HepG2 (cell line): Measurements from ENCODE around the gene MAS1L.

Experiments used
- REST ChIP-seq, 2 experiments: IDR thresholded peaks; 2 replicates each; pipeline ENCODE4 v1.6.1; 2011 to 2012; ENCODE audit warnings: low read length in 2 of 2, borderline replicate concordance in 1 of 2, low read depth in 1 of 2, mild to moderate bottlenecking in 1 of 2, moderate library complexity in 1 of 2
- SP1 ChIP-seq, 2 experiments: fragments of 450-650 bp in 1 of 2; sonication (generic) in 1 of 2; formaldehyde crosslinking in 1 of 2; IDR thresholded peaks; 2 replicates each; pipeline versions ENCODE4 v1.4.0 to v1.6.1; 2016 to 2020; ENCODE audit warnings: missing genetic modification reagents in 1 of 2

DNA sequence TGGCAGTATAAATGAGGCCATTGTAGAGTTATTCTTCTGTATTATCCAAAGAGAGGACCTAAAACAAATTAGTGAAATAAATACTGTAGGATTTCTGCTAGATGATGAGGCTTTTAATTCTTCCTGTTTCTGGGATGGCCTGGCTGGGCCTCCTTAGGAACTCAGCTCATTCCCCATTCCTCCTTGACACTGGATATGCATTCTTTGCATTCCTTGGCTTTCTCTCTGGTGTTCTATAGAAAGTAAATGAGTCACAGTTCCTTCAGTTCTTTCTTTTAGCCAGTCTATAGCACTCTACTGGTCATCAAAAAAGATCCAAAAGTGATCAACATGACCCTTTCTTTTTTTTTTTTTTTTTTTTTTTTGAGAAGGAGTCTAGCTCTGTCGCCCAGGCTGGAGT lies 40.1 kb downstream of the MAS1L start:
- no peak for TF ChIP-seq SP1 (IDR thresholded peaks at IDR 0.05)
- TF ChIP-seq SP1 (CRISPR knock-in tag; IDR thresholded peaks at IDR 0.05) = no peak
- TF ChIP-seq REST (IDR thresholded peaks at IDR 0.05; ENCODE audit: borderline replicate concordance in 1 of 2, low read depth in 1 of 2, low read length in 2 of 2) = no peak
